Thymus (tissue), 14 donors: ENCODE measurements around the gene SLC35F3. TPM values are rescaled to one million over a fixed set of nuclear protein-coding genes. Genes with fewer than 3 reads are reported as not detected.

ENCODE experiments used
- DNase-seq, 9 donors: peaks; one replicate each; pipeline ENCODE4 v3.0.0-alpha.2; 2013; ENCODE audit warnings: low spot score in 9 of 9, low read depth in 6 of 9, missing footprints in 1 of 9
- H3K27ac ChIP-seq, 2 donors: one replicate each; pipeline ENCODE4 v1.5.1; 2013; ENCODE audit warnings: control low read depth in 1 of 2, low read depth in 1 of 2, low read length in 1 of 2, mild to moderate bottlenecking in 1 of 2, moderate library complexity in 1 of 2
- H3K27me3 ChIP-seq, 2 donors: one replicate each; pipeline ENCODE4 v1.5.1; 2013; ENCODE audit warnings: low read length in 1 of 2; ENCODE audit not compliant: control insufficient read depth in 2 of 2, insufficient read depth in 1 of 2
- H3K36me3 ChIP-seq, 2 donors: one replicate each; pipeline ENCODE4 v1.5.1; 2013; ENCODE audit warnings: low read length in 1 of 2, mild to moderate bottlenecking in 1 of 2, moderate library complexity in 1 of 2; ENCODE audit not compliant: control insufficient read depth in 2 of 2, insufficient read depth in 2 of 2
- H3K4me1 ChIP-seq, 2 donors: one replicate each; pipeline ENCODE4 v1.5.1; 2013; ENCODE audit warnings: low read length in 2 of 2; ENCODE audit not compliant: control insufficient read depth in 2 of 2, insufficient read depth in 2 of 2
- H3K4me3 ChIP-seq, 2 donors: one replicate each; pipeline ENCODE4 v1.5.1; 2013; ENCODE audit warnings: low read length in 2 of 2, control low read depth in 1 of 2, mild to moderate bottlenecking in 1 of 2
- H3K9me3 ChIP-seq, 2 donors: one replicate each; pipeline ENCODE4 v1.5.1; 2013; ENCODE audit warnings: low read length in 1 of 2, mild to moderate bottlenecking in 1 of 2; ENCODE audit not compliant: control insufficient read depth in 2 of 2, insufficient read depth in 1 of 2
- WGBS: extraction: QIAGEN DNeasy Blood & Tissue Kit; methylation state at CpG from one replicate; pipeline ENCODE4 v1.1.7; 2013; 5-methylcytosine and 5-hydroxymethylcytosine counted together
- long read RNA-seq, 10 donors: transcript quantifications; one replicate each; lab custom pipeline, GENCODE V29; 2026
- polyA plus RNA-seq: library from polyadenylated mRNA; stranded (reverse); fragments of 200-250 nt; gene quantifications from one replicate; pipeline ENCODE4 v1.2.3, GENCODE V29; 2013
- total RNA-seq: library from RNA; stranded (reverse); fragments of 120-200 nt; gene quantifications from one replicate; pipeline ENCODE4 v1.2.4, GENCODE V29; 2013
- donor health status: healthy.

SLC35F3 gene
- 3.2 TPM for total RNA-seq
- polyA plus RNA-seq = 1.9 TPM
- long read RNA-seq, donor 1 = 0 reads
- long read RNA-seq, donor 2, transcript SLC35F3-201 (7 exons, 2,762 nt) = major isoform, 7 of 7 reads
- long read RNA-seq, donor 2, partial matches to known transcripts = 0 of 7 reads
- long read RNA-seq, donor 2, other reads (novel, unspliced or antisense) = 0 of 7 reads
- long read RNA-seq, donor 3 = 0 reads
- long read RNA-seq, donor 4 = 0 reads
- long read RNA-seq, donor 5, partial matches to known transcripts = 0 of 1 reads
- long read RNA-seq, donor 5, other reads (novel, unspliced or antisense) = 0 of 1 reads
- long read RNA-seq, donor 6, partial matches to known transcripts = 0 of 1 reads
- long read RNA-seq, donor 6, other reads (novel, unspliced or antisense) = 0 of 1 reads
- long read RNA-seq, donor 7 = 0 reads
- long read RNA-seq, donor 8 = 0 reads
- long read RNA-seq, donor 9, partial matches to known transcripts = 0 of 1 reads
- long read RNA-seq, donor 9, other reads (novel, unspliced or antisense) = 0 of 1 reads
- long read RNA-seq, donor 10, partial matches to known transcripts = 0 of 2 reads
- long read RNA-seq, donor 10, other reads (novel, unspliced or antisense) = 0 of 2 reads

- Histone ChIP-seq H3K4me3 (no peak within 1 kb of the TSS), H3K9me3 (no peaks in the 10 kb centered on the region), H3K27ac (no peak within 1 kb of the TSS), H3K27me3 (peaks cover 28 to 41% of the 10 kb centered on the region in 2 donors), H3K36me3 (no peaks in the 10 kb centered on the region), H3K4me1 (no peaks in the 10 kb centered on the region)
- peak in 2 of 9 donors; percentile 6 to 18 for DNase-seq
- 2% methylated on average over 101 of the region's 101 CpGs for WGBS
These were observed at the start of gene SLC35F3 for GRCh38 chr1:233904633-233905415. Gene SLC35F3 (plus strand): TSS chr1:233904676.

- Histone ChIP-seq H3K27ac (no peak overlapping the region), H3K9me3 (no peaks in the 10 kb centered on the region), H3K4me3 (no peak overlapping the region), H3K36me3 (no peaks in the 10 kb centered on the region), H3K4me1 (no peaks in the 10 kb centered on the region), H3K27me3 (no peaks in the 10 kb centered on the region)
- no peak for DNase-seq
- 76% methylated on average over 4 of the region's 4 CpGs for WGBS
These were observed 45.0 kb upstream of the SLC35F3 start for GRCh38 chr1:233859446-233859845.

GRCh38 chr1:233863901-233864545 lies 40.5 kb upstream of the SLC35F3 start:
- H3K36me3 ChIP-seq = no peaks in the 10 kb centered on the region
- H3K27me3 ChIP-seq = no peaks in the 10 kb centered on the region
- H3K4me1 ChIP-seq = no peaks in the 10 kb centered on the region
- no peak for DNase-seq
- no peak overlapping the region for H3K27ac ChIP-seq
- no peak overlapping the region for H3K4me3 ChIP-seq
- WGBS = 71% methylated on average over 3 of the region's 3 CpGs
- no peaks in the 10 kb centered on the region for H3K9me3 ChIP-seq

GRCh38 chr1:233864578-233864977 lies 39.9 kb upstream of the SLC35F3 start:
- no peak overlapping the region for H3K27ac ChIP-seq
- no peaks in the 10 kb centered on the region for H3K9me3 ChIP-seq
- no peaks in the 10 kb centered on the region for H3K4me1 ChIP-seq
- 96% methylated on average over 2 of the region's 2 CpGs for WGBS
- H3K27me3 ChIP-seq = no peaks in the 10 kb centered on the region
- no peaks in the 10 kb centered on the region for H3K36me3 ChIP-seq
- no peak overlapping the region for H3K4me3 ChIP-seq
- no peak for DNase-seq

GRCh38 chr1:233865216-233865615 lies 39.3 kb upstream of the SLC35F3 start:
- 74% methylated on average over 2 of the region's 2 CpGs for WGBS
- Histone ChIP-seq H3K4me1 (no peaks in the 10 kb centered on the region), H3K9me3 (no peaks in the 10 kb centered on the region), H3K27me3 (no peaks in the 10 kb centered on the region), H3K4me3 (no peak overlapping the region), H3K36me3 (no peaks in the 10 kb centered on the region), H3K27ac (no peak overlapping the region)
- no peak for DNase-seq

DNA sequence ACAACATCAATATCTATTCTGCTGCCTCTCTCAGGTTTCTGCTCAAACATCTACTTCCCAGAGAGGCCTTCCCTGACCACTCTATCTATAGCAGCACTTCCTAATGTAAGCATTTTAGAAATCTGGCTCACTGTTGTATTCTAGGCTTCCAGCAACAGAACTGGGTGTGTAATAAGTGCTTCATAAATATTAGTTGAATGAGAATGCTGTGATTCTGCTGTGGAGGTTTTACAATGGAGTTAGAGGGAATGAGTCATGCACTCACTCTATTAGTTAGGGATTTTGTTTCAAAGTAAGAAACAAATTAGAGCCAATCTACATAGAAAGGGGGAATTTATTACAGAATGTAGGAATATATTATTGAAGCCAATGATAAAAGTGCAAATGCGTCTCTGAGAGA lies 38.6 kb upstream of the SLC35F3 start:
- Histone ChIP-seq H3K27ac (no peak overlapping the region), H3K4me3 (no peak overlapping the region), H3K9me3 (no peaks in the 10 kb centered on the region), H3K4me1 (no peaks in the 10 kb centered on the region), H3K36me3 (no peaks in the 10 kb centered on the region), H3K27me3 (no peaks in the 10 kb centered on the region)
- no peak for DNase-seq
- 91% methylated on average over 1 of the region's 1 CpG for WGBS

DNA sequence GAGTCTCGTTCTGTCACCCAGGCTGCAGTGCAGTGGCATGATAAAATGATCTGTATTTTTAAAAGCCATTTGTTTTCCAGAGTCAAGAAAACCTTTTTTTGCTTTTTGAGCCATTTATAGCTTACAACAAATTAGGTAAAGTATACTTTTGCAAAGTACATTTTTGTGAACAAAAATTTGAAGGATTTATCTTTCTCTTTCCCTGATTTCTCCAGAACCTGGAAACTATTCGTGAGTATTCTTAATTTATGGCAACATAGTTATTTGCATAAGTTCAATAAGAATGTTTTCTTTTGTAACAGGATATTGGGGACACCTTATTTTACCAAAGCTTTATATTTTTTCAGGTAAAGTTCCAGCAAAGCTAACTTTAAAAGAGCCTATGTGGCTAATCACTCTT lies 37.4 kb upstream of the SLC35F3 start:
- no peak overlapping the region for H3K4me3 ChIP-seq
- no peak overlapping the region for H3K27ac ChIP-seq
- 88% methylated on average over 2 of the region's 2 CpGs for WGBS
- no peaks in the 10 kb centered on the region for H3K4me1 ChIP-seq
- H3K27me3 ChIP-seq = no peaks in the 10 kb centered on the region
- no peak for DNase-seq
- no peaks in the 10 kb centered on the region for H3K9me3 ChIP-seq
- H3K36me3 ChIP-seq = no peaks in the 10 kb centered on the region

GRCh38 chr1:233868461-233868860 lies 36.0 kb upstream of the SLC35F3 start:
- H3K4me1 ChIP-seq = no peaks in the 10 kb centered on the region
- H3K4me3 ChIP-seq = no peak overlapping the region
- no peaks in the 10 kb centered on the region for H3K9me3 ChIP-seq
- 50% methylated on average over 2 of the region's 2 CpGs for WGBS
- H3K27me3 ChIP-seq = no peaks in the 10 kb centered on the region
- H3K27ac ChIP-seq = no peak overlapping the region
- no peaks in the 10 kb centered on the region for H3K36me3 ChIP-seq
- no peak for DNase-seq

- no peak overlapping the region for H3K27ac ChIP-seq
- no peaks in the 10 kb centered on the region for H3K36me3 ChIP-seq
- no peak overlapping the region for H3K4me3 ChIP-seq
- no peaks in the 10 kb centered on the region for H3K4me1 ChIP-seq
- no peaks in the 10 kb centered on the region for H3K27me3 ChIP-seq
- no peaks in the 10 kb centered on the region for H3K9me3 ChIP-seq
- no peak for DNase-seq
These were observed 34.8 kb upstream of the SLC35F3 start for GRCh38 chr1:233869680-233870079.
